Duodenal mucosa (tissue), 2 donors: ENCODE results near the gene UGT1A9.

Experiments
- H3K27ac ChIP-seq: one replicate; pipeline ENCODE4 v1.7.0; 2013; ENCODE audit warnings: low read depth, low read length
- H3K27me3 ChIP-seq, 2 donors: one replicate each; pipeline ENCODE4 v1.7.0; 2013; ENCODE audit warnings: low read length in 2 of 2, control low read depth in 1 of 2; ENCODE audit not compliant: insufficient read depth in 2 of 2, control insufficient read depth in 1 of 2
- H3K36me3 ChIP-seq, 2 donors: one replicate each; pipeline ENCODE4 v1.7.0; 2013; ENCODE audit warnings: low read length in 2 of 2, control low read depth in 1 of 2; ENCODE audit not compliant: insufficient read depth in 2 of 2, control insufficient read depth in 1 of 2
- H3K4me1 ChIP-seq, 2 donors: one replicate each; pipeline ENCODE4 v1.7.0; 2013; ENCODE audit warnings: low read length in 2 of 2, control low read depth in 1 of 2; ENCODE audit not compliant: insufficient read depth in 2 of 2, control insufficient read depth in 1 of 2
- H3K4me3 ChIP-seq, 2 donors: one replicate each; pipeline ENCODE4 v1.7.0; 2013; ENCODE audit warnings: low read length in 2 of 2, low read depth in 1 of 2
- H3K9ac ChIP-seq, 2 donors: one replicate each; pipeline ENCODE4 v1.7.0; 2013; ENCODE audit warnings: low read length in 2 of 2, low read depth in 1 of 2
- H3K9me3 ChIP-seq, 2 donors: one replicate each; pipeline ENCODE4 v1.7.0; 2013; ENCODE audit warnings: low read length in 2 of 2, control low read depth in 1 of 2; ENCODE audit not compliant: control insufficient read depth in 1 of 2

UGT1A9 gene

GRCh38 chr2:233758141-233758540 lies 86.4 kb downstream of the UGT1A9 start:
- Histone ChIP-seq H3K4me3 (peak overlapping the region in 1 of 2 donors; percentile 15), H3K27ac (no peak overlapping the region), H3K4me1 (peaks cover 28 to 41% of the 10 kb centered on the region in 2 donors), H3K9ac (peak overlapping the region in 1 of 2 donors; percentile 21), H3K9me3 (no peaks in the 10 kb centered on the region), H3K36me3 (no peaks in the 10 kb centered on the region), H3K27me3 (no peaks in the 10 kb centered on the region)

DNA sequence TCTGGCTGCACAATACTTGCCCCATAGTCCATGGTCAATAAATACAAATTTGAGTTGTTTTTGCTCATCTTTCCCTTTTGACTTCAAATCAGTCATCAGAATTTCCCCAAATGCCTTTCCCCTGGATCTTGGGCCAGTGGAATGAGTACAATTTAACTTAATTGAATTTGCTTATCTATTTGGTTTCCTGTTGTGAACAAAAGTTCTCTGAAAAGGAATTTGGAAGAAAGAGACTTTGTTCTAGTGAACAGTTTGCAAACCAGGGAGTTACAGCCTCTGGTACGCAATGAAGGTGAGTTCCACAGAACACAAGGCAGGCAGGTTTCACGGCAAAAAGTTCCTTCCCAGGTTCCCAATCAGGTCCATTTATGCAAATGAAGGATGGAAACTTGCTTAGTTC lies 87.2 kb downstream of the UGT1A9 start:
- H3K9ac ChIP-seq: no peak overlapping the region
- peaks cover 28 to 44% of the 10 kb centered on the region in 2 donors for H3K4me1 ChIP-seq
- H3K27ac ChIP-seq: no peak overlapping the region
- no peaks in the 10 kb centered on the region for H3K9me3 ChIP-seq
- peak overlapping the region; percentile 15 to 19 for H3K4me3 ChIP-seq
- H3K36me3 ChIP-seq: no peaks in the 10 kb centered on the region
- no peaks in the 10 kb centered on the region for H3K27me3 ChIP-seq

- H3K9ac ChIP-seq: peak within 1 kb of the TSS in 1 of 2 donors; percentile 49
- H3K36me3 ChIP-seq: no peaks in the 10 kb centered on the region
- peak within 1 kb of the TSS; percentile 51 for H3K4me3 ChIP-seq
- no peaks in the 10 kb centered on the region for H3K27me3 ChIP-seq
- H3K4me1 ChIP-seq: peaks cover 34 to 55% of the 10 kb centered on the region in 2 donors
- no peaks in the 10 kb centered on the region for H3K9me3 ChIP-seq
- peak within 1 kb of the TSS; percentile 54 for H3K27ac ChIP-seq
These were observed 88.3 kb downstream of the UGT1A9 start, which contains the start of gene UGT1A1 for GRCh38 chr2:233760043-233760442. UGT1A1 (plus strand) TSS chr2:233760270; CDS start chr2:233760288, 18 bp downstream.

GRCh38 chr2:233761040-233761769 lies 89.5 kb downstream of the UGT1A9 start:
- peak overlapping the region; percentile 51 for H3K4me3 ChIP-seq
- no peak overlapping the region for H3K27ac ChIP-seq
- no peaks in the 10 kb centered on the region for H3K9me3 ChIP-seq
- H3K36me3 ChIP-seq: no peaks in the 10 kb centered on the region
- H3K4me1 ChIP-seq: peaks cover 35 to 50% of the 10 kb centered on the region in 2 donors
- H3K9ac ChIP-seq: peak overlapping the region; percentile 32 to 49
- H3K27me3 ChIP-seq: no peaks in the 10 kb centered on the region

- peaks cover 25 to 32% of the 10 kb centered on the region in 2 donors for H3K4me1 ChIP-seq
- peaks cover 9 to 12% of the 10 kb centered on the region in 2 donors for H3K36me3 ChIP-seq
- peak overlapping the region in 1 of 2 donors; percentile 28 for H3K9ac ChIP-seq
- H3K27ac ChIP-seq: peak overlapping the region; percentile 49
- H3K4me3 ChIP-seq: peak overlapping the region; percentile 28 to 48
- H3K27me3 ChIP-seq: no peaks in the 10 kb centered on the region
- H3K9me3 ChIP-seq: no peaks in the 10 kb centered on the region
These were observed 92.6 kb downstream of the UGT1A9 start for GRCh38 chr2:233764264-233764663.

DNA sequence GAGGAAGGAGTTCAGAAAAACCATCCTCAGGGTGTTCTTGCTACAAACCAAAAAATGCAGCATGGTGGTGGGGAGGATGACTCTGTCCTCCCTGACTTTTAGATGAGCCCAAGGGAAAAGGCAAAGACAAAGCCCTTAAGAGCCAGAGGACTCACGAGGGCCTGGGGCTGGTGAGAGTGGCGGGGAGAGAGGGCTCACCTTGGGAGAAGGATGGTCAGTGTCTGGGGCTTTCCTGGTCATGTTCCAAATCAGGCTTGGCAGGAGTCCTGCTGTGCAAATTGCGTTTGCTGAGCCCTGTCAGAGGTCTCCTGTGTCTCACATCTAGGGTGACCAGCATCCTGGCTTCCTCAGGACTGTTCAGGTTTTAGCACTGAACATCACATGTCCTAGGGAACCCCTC lies 93.1 kb downstream of the UGT1A9 start:
- peak overlapping the region; percentile 49 for H3K27ac ChIP-seq
- peaks cover 11 to 15% of the 10 kb centered on the region in 2 donors for H3K36me3 ChIP-seq
- H3K4me1 ChIP-seq: peaks cover 21 to 28% of the 10 kb centered on the region in 2 donors
- H3K9ac ChIP-seq: peak overlapping the region in 1 of 2 donors; percentile 40
- no peaks in the 10 kb centered on the region for H3K9me3 ChIP-seq
- peak overlapping the region; percentile 19 to 24 for H3K4me3 ChIP-seq
- no peaks in the 10 kb centered on the region for H3K27me3 ChIP-seq

GRCh38 chr2:233766416-233766815 lies 94.7 kb downstream of the UGT1A9 start:
- H3K27me3 ChIP-seq: no peaks in the 10 kb centered on the region
- H3K27ac ChIP-seq: no peak overlapping the region
- H3K9ac ChIP-seq: no peak overlapping the region
- H3K4me1 ChIP-seq: peaks cover 11 to 14% of the 10 kb centered on the region in 2 donors
- peaks cover 11 to 15% of the 10 kb centered on the region in 2 donors for H3K36me3 ChIP-seq
- H3K9me3 ChIP-seq: no peaks in the 10 kb centered on the region
- H3K4me3 ChIP-seq: no peak overlapping the region

DNA sequence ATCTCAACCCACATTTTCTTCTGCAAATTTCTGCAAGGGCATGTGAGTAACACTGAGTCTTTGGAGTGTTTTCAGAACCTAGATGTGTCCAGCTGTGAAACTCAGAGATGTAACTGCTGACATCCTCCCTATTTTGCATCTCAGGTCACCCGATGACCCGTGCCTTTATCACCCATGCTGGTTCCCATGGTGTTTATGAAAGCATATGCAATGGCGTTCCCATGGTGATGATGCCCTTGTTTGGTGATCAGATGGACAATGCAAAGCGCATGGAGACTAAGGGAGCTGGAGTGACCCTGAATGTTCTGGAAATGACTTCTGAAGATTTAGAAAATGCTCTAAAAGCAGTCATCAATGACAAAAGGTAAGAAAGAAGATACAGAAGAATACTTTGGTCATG lies 96.4 kb downstream of the UGT1A9 start:
- H3K4me3 ChIP-seq: no peak overlapping the region
- no peak overlapping the region for H3K9ac ChIP-seq
- H3K27me3 ChIP-seq: no peaks in the 10 kb centered on the region
- H3K9me3 ChIP-seq: no peaks in the 10 kb centered on the region
- peaks cover 15 to 20% of the 10 kb centered on the region in 2 donors for H3K36me3 ChIP-seq
- no peak overlapping the region for H3K27ac ChIP-seq
- H3K4me1 ChIP-seq: peaks cover 11 to 14% of the 10 kb centered on the region in 2 donors

- Histone ChIP-seq H3K27ac (no peak overlapping the region), H3K4me1 (peaks cover 6 to 11% of the 10 kb centered on the region in 2 donors), H3K4me3 (no peak overlapping the region), H3K9me3 (no peaks in the 10 kb centered on the region), H3K27me3 (no peaks in the 10 kb centered on the region), H3K36me3 (peaks cover 15 to 20% of the 10 kb centered on the region in 2 donors), H3K9ac (no peak overlapping the region)
These were observed 97.6 kb downstream of the UGT1A9 start for GRCh38 chr2:233769260-233769659.

GRCh38 chr2:233772153-233772552 lies 100.5 kb downstream of the UGT1A9 start:
- Histone ChIP-seq H3K27me3 (no peaks in the 10 kb centered on the region), H3K36me3 (peaks cover 15 to 20% of the 10 kb centered on the region in 2 donors)

More at GRCh38 chr2:233772153-233772552, 100.5 kb downstream of the UGT1A9 start:
- no peak overlapping the region for H3K4me3 ChIP-seq
- H3K4me1 ChIP-seq: no peaks in the 10 kb centered on the region
- no peak overlapping the region for H3K27ac ChIP-seq
- no peak overlapping the region for H3K9ac ChIP-seq
- peaks cover 4 to 7% of the 10 kb centered on the region in 2 donors for H3K9me3 ChIP-seq
